Suprapubic skin (tissue), 4 donors: ENCODE measurements around the gene CMBL. TPM values are rescaled to one million over a fixed set of nuclear protein-coding genes. Genes with fewer than 3 reads are reported as not detected.

ENCODE experiments used
- DNase-seq, 2 donors: peaks; one replicate each; pipeline ENCODE4 v3.0.0-alpha.2; 2019; ENCODE audit warnings: low spot score in 2 of 2
- H3K27ac ChIP-seq: fragments of 200-600 bp; sonication (generic); one replicate; pipeline ENCODE4 v1.5.1; 2019
- H3K27me3 ChIP-seq: fragments of 200-600 bp; sonication (generic); one replicate; pipeline ENCODE4 v1.5.1; 2019
- H3K36me3 ChIP-seq: fragments of 200-600 bp; sonication (generic); one replicate; pipeline ENCODE4 v1.5.1; 2019
- H3K4me1 ChIP-seq: fragments of 200-600 bp; sonication (generic); one replicate; pipeline ENCODE4 v1.5.1; 2019
- H3K4me3 ChIP-seq: fragments of 200-600 bp; sonication (generic); one replicate; pipeline ENCODE4 v1.5.1; 2019; ENCODE audit warnings: mild to moderate bottlenecking
- H3K9me3 ChIP-seq: fragments of 200-600 bp; sonication (generic); one replicate; pipeline ENCODE4 v1.5.1; 2019
- EP300 ChIP-seq: sonication (generic); formaldehyde crosslinking; IDR thresholded peaks from one replicate; pipeline ENCODE4 v1.6.1; 2017; ENCODE audit warnings: antibody characterized with exemption
- POLR2A ChIP-seq, 2 donors: fragments of 450-650 bp; IDR thresholded peaks; one replicate each; pipeline ENCODE4 v1.6.1; 2017; ENCODE audit warnings: antibody characterized with exemption in 2 of 2, mild to moderate bottlenecking in 2 of 2, moderate library complexity in 2 of 2
- POLR2AphosphoS5 ChIP-seq, 3 donors: sonication (generic); formaldehyde crosslinking; IDR thresholded peaks; one replicate each; pipeline ENCODE4 v1.6.1; 2017; ENCODE audit warnings: antibody characterized with exemption in 3 of 3
- WGBS: methylation state at CpG from one replicate; pipeline ENCODE4 v1.1.5; 2018; 5-methylcytosine and 5-hydroxymethylcytosine counted together
- total RNA-seq, 4 donors: library from RNA; depleted of rRNA; stranded (reverse); fragments of >200 nt; gene quantifications; one replicate each; pipeline ENCODE4 v1.1.0, GENCODE V29; 2016
- TF ChIP-seq, protein P1 (sequence below), 2 donors: fragments of 200-600 bp in 1 of 2; fragments of 450-650 bp in 1 of 2; sonication (generic) in 1 of 2; IDR thresholded peaks; one replicate each; pipeline ENCODE4 v1.5.1; 2016 to 2019; ENCODE audit warnings: antibody characterized with exemption in 2 of 2, mild to moderate bottlenecking in 1 of 2, moderate library complexity in 1 of 2

CMBL gene
- total RNA-seq, 4 donors from 2014 or later = 0.93 to 4.8 (median 2.7) TPM

DNA sequence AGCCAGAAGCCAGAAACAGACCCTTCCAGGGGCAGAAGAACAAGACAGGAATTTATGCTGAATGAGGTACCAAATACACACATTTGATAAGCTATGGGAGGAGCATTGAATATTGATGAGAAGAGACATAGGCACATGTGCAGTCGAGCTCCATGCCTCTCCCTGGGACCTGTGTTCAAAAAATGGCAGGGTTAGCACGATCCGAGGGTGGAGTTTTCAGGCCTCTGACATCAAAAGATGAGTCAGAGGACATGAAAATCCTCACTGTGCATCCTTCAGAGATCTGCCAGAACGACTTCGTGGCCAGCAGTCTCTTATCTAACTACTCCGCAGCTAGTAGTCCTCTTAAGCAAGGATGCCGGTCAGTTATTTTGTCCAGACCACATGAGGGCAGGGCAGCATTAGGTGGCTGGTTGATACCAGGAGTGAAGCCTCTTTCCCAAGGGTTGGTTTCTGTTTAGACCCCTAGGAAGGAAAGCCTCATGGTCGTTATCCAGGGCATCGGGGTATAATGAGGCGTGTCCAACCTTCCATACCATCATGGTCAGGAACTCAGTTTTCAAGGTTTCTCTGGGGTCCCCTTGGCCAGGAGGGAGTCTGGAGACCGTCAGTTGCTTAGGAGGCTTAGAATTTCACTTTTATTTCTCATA lies 11.6 kb upstream of the CMBL start:
- H3K4me1 ChIP-seq = no peaks in the 10 kb centered on the region
- TF ChIP-seq, protein P1, sequence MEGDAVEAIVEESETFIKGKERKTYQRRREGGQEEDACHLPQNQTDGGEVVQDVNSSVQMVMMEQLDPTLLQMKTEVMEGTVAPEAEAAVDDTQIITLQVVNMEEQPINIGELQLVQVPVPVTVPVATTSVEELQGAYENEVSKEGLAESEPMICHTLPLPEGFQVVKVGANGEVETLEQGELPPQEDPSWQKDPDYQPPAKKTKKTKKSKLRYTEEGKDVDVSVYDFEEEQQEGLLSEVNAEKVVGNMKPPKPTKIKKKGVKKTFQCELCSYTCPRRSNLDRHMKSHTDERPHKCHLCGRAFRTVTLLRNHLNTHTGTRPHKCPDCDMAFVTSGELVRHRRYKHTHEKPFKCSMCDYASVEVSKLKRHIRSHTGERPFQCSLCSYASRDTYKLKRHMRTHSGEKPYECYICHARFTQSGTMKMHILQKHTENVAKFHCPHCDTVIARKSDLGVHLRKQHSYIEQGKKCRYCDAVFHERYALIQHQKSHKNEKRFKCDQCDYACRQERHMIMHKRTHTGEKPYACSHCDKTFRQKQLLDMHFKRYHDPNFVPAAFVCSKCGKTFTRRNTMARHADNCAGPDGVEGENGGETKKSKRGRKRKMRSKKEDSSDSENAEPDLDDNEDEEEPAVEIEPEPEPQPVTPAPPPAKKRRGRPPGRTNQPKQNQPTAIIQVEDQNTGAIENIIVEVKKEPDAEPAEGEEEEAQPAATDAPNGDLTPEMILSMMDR (IDR thresholded peaks at IDR 0.05) = no peak
- TF ChIP-seq POLR2AphosphoS5 (IDR thresholded peaks at IDR 0.05) = no peak
- TF ChIP-seq POLR2A (IDR thresholded peaks at IDR 0.05) = no peak
- TF ChIP-seq EP300 = no peak
- 78% methylated on average over 11 of the region's 11 CpGs for WGBS
- no peaks in the 10 kb centered on the region for H3K27me3 ChIP-seq
- H3K4me3 ChIP-seq = no peak overlapping the region
- no peaks in the 10 kb centered on the region for H3K36me3 ChIP-seq
- H3K9me3 ChIP-seq = no peaks in the 10 kb centered on the region
- DNase-seq = no peak
- no peak overlapping the region for H3K27ac ChIP-seq

DNA sequence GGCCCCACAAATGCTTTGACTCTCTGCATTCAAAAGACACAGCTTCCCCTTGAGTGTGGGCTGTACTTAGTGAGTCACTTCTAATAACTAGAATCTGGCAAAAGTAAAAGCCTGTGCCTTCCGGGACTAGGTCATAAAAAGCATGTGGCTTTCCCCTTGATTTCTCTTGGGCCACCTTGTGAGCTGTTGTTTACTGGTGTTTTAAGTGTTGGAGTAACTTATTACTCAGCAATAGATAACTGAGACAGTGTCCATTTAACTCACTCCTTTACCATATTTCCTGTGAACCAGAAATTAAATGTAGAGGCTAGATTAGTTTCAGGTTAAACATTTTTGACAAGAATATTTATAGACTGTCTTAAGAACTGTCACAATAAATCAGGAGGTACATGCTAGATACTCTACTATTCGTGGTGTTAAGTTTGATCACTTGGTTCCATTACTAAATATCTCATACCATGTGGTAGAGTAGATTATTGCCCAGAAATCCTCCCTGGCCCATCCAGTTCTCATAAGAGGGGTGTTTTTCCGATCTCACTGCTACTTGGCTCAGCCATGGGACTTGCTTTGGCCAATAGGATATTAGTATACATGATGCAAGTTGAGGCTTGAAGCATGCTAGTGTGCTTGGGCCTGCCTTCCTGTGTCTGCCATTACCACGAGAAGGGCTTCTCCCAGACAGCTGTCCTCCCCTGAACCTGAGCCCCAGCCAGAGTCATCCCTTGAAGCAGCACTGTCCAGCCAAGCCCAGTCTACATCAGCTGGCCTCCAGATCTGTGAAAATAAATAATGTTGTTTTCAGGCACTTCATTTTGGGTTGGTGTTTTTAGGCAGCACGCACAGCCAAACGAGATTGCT lies 10.4 kb upstream of the CMBL start:
- no peak overlapping the region for H3K4me3 ChIP-seq
- H3K27me3 ChIP-seq = no peaks in the 10 kb centered on the region
- no peaks in the 10 kb centered on the region for H3K4me1 ChIP-seq
- TF ChIP-seq POLR2AphosphoS5 (IDR thresholded peaks at IDR 0.05) = no peak
- TF ChIP-seq, protein P1 (IDR thresholded peaks at IDR 0.05) = no peak
- no peak for TF ChIP-seq POLR2A (IDR thresholded peaks at IDR 0.05)
- TF ChIP-seq EP300 = no peak
- WGBS = 67% methylated on average over 6 of the region's 6 CpGs
- H3K27ac ChIP-seq = no peak overlapping the region
- no peaks in the 10 kb centered on the region for H3K9me3 ChIP-seq
- no peaks in the 10 kb centered on the region for H3K36me3 ChIP-seq
- DNase-seq = no peak

DNA sequence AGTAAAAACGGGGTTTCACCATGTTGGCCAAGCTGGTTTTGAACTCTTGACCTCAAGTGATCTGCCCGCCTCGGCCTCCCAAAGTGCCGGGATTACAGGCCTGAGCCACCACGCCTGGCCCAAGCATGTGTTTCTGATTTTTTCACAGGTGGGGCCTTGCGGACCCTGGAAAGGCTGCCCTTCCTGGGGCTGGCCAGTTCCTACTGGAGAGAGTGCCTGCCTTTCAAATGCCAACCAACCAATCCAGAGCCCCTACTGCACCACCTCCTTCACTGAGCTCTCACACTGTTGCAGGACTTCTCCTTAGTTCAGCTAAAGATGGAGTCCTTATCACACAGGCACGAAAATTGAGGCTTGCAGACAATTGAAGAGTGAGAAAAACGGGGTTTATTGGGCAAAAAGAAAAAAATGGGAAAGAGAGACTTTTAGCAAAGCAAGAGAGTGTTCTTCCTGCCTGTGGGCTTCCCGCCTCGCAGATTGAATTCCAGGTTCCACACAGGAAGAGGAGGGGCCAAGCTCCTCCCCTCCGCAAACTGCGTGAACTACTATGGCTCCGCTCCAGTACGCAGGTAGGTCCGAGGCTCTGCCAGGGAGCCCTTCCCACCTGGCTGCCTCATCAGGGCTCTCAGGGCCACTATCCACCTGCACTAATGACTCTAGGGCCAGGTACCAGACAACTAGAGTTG lies 8.3 kb upstream of the CMBL start:
- no peak overlapping the region for H3K4me3 ChIP-seq
- H3K36me3 ChIP-seq = no peaks in the 10 kb centered on the region
- 89% methylated on average over 15 of the region's 15 CpGs for WGBS
- no peak overlapping the region for H3K27ac ChIP-seq
- TF ChIP-seq EP300 = no peak
- TF ChIP-seq, protein P1 (IDR thresholded peaks at IDR 0.05) = no peak
- no peak for TF ChIP-seq POLR2A (IDR thresholded peaks at IDR 0.05)
- TF ChIP-seq POLR2AphosphoS5 (IDR thresholded peaks at IDR 0.05) = no peak
- no peak for DNase-seq
- no peaks in the 10 kb centered on the region for H3K27me3 ChIP-seq
- H3K4me1 ChIP-seq = no peaks in the 10 kb centered on the region
- H3K9me3 ChIP-seq = no peaks in the 10 kb centered on the region

DNA sequence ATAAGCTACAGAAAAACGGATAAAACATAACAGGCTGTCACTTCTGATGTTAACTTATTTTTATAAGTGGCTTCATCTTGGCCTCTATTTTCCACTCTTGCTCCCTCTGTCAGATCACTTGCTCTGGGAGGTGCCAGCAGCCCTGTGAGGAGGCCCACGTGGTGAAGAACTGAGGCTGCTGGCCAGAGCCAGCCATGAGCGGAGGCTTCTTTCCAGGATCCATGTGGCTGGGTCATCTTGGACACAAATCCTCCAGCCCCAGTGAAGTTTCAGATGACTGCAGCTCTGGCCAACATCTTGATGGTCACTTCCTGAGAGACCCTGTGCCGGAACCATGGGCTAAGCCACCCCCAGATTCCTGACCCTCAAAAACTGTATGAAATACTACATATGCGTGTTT lies 7.5 kb upstream of the CMBL start:
- DNase-seq = no peak

More for the DNA sequence above, 7.5 kb upstream of the CMBL start:
- WGBS = 83% methylated on average over 5 of the region's 5 CpGs
- Histone ChIP-seq H3K36me3 (no peaks in the 10 kb centered on the region), H3K27ac (no peak overlapping the region), H3K27me3 (no peaks in the 10 kb centered on the region), H3K4me1 (peaks cover 6% of the 10 kb centered on the region), H3K4me3 (no peak overlapping the region), H3K9me3 (no peaks in the 10 kb centered on the region)
- TF ChIP-seq POLR2AphosphoS5 (IDR thresholded peaks at IDR 0.05) (no peak), EP300 (no peak), POLR2A (IDR thresholded peaks at IDR 0.05) (no peak)
- TF ChIP-seq, protein P1 (IDR thresholded peaks at IDR 0.05) = no peak
